ENCODE results near the gene SFSWAP. TPM values are rescaled to one million over a fixed set of nuclear protein-coding genes. Genes with fewer than 3 reads are reported as not detected.

Gene SFSWAP
- total RNA-seq, 1 donor from 2014 or later = 34.9 TPM

GRCh38 chr12:131835616-131836171 lies 124.8 kb downstream of the SFSWAP start:
- Histone ChIP-seq H3K4me3 (no peak overlapping the region), H3K4me1 (peaks cover 18% of the 10 kb centered on the region), H3K9me3 (no peaks in the 10 kb centered on the region), H3K27ac (no peak overlapping the region), H3K27me3 (no peaks in the 10 kb centered on the region), H3K36me3 (no peaks in the 10 kb centered on the region)
- no peak for DNase-seq (ENCODE audit: extremely low spot score in 2 of 2)
- TF ChIP-seq POLR2A (IDR thresholded peaks at IDR 0.05) = no peak
- TF ChIP-seq POLR2AphosphoS5 (IDR thresholded peaks at IDR 0.05; ENCODE audit: insufficient read depth in 1 of 2, low read depth in 1 of 2) = no peak
- TF ChIP-seq, protein P1, sequence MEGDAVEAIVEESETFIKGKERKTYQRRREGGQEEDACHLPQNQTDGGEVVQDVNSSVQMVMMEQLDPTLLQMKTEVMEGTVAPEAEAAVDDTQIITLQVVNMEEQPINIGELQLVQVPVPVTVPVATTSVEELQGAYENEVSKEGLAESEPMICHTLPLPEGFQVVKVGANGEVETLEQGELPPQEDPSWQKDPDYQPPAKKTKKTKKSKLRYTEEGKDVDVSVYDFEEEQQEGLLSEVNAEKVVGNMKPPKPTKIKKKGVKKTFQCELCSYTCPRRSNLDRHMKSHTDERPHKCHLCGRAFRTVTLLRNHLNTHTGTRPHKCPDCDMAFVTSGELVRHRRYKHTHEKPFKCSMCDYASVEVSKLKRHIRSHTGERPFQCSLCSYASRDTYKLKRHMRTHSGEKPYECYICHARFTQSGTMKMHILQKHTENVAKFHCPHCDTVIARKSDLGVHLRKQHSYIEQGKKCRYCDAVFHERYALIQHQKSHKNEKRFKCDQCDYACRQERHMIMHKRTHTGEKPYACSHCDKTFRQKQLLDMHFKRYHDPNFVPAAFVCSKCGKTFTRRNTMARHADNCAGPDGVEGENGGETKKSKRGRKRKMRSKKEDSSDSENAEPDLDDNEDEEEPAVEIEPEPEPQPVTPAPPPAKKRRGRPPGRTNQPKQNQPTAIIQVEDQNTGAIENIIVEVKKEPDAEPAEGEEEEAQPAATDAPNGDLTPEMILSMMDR (IDR thresholded peaks at IDR 0.05) = no peak
- intact Hi-C loops (cut with DNase I) = no loop called here

GRCh38 chr12:131836193-131836592 lies 125.3 kb downstream of the SFSWAP start:
- Histone ChIP-seq H3K4me1 (peaks cover 18% of the 10 kb centered on the region), H3K9me3 (no peaks in the 10 kb centered on the region), H3K36me3 (no peaks in the 10 kb centered on the region), H3K27me3 (no peaks in the 10 kb centered on the region), H3K4me3 (no peak overlapping the region), H3K27ac (no peak overlapping the region)
- no peak for TF ChIP-seq POLR2AphosphoS5 (IDR thresholded peaks at IDR 0.05; ENCODE audit: insufficient read depth in 1 of 2, low read depth in 1 of 2)
- TF ChIP-seq, protein P1 (IDR thresholded peaks at IDR 0.05) = no peak
- no peak for TF ChIP-seq POLR2A (IDR thresholded peaks at IDR 0.05)
- intact Hi-C loops (cut with DNase I) = no loop called here
- no peak for DNase-seq (ENCODE audit: extremely low spot score in 2 of 2)

DNA sequence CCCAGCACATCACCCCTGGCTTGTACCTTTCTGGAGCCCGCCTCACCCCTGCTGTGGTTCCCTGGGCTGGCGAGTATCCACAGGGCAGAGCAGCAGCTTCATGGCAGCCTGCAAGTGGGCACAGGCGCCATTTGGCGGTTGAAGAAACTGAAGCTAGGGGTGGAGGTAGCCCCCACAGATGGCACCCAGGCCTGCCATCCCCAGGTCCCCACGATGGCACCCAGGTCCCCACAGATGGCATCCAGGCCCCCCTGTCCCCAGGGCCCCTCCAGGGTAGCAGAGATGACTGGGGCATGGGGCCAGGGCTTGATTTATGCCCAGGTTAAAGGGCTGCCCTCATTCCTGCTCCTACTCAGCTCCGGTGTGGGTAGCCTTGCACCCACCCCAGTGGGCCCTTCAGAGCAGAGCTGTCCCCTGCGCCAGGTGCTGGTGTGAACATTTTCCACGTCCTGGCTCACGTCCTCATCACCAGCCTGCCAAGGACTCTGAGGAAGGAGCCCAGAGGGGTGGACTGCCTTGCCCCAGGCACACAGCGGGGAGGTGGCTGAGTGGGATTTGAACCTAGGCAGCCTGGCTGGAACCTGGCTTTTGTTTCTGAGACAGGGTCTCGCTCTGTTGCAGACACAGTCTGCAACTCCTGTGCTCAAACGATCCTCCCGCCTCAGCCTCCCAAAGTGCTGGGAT lies 126.0 kb downstream of the SFSWAP start:
- TF ChIP-seq, protein P1 (IDR thresholded peaks at IDR 0.05) = no peak
- no peak for TF ChIP-seq POLR2AphosphoS5 (IDR thresholded peaks at IDR 0.05; ENCODE audit: insufficient read depth in 1 of 2, low read depth in 1 of 2)
- TF ChIP-seq POLR2A (IDR thresholded peaks at IDR 0.05) = no peak

GRCh38 chr12:131840643-131841416 lies 129.9 kb downstream of the SFSWAP start:
- intact Hi-C loops (cut with DNase I) = no loop called here
- Histone ChIP-seq H3K4me1 (no peaks in the 10 kb centered on the region), H3K27me3 (no peaks in the 10 kb centered on the region), H3K27ac (no peak overlapping the region), H3K4me3 (no peak overlapping the region), H3K9me3 (no peaks in the 10 kb centered on the region), H3K36me3 (no peaks in the 10 kb centered on the region)
- TF ChIP-seq POLR2A (IDR thresholded peaks at IDR 0.05) (no peak), POLR2AphosphoS5 (IDR thresholded peaks at IDR 0.05; ENCODE audit: insufficient read depth in 1 of 2, low read depth in 1 of 2) (no peak)
- TF ChIP-seq, protein P1 (IDR thresholded peaks at IDR 0.05) = no peak
- DNase-seq (ENCODE audit: extremely low spot score in 2 of 2) = no peak

More for the DNA sequence above, 126.0 kb downstream of the SFSWAP start:
- DNase-seq (ENCODE audit: extremely low spot score in 2 of 2) = no peak
- H3K9me3 ChIP-seq = no peaks in the 10 kb centered on the region
- no peaks in the 10 kb centered on the region for H3K27me3 ChIP-seq
- intact Hi-C loops (cut with DNase I) = no loop called here
- H3K36me3 ChIP-seq = no peaks in the 10 kb centered on the region
- H3K27ac ChIP-seq = no peak overlapping the region
- peaks cover 18% of the 10 kb centered on the region for H3K4me1 ChIP-seq
- H3K4me3 ChIP-seq = no peak overlapping the region
